ENCODE measurements around the gene ITGAL. TPM values are rescaled to one million over a fixed set of nuclear protein-coding genes. Genes with fewer than 3 reads are reported as not detected.

The ITGAL gene
- total RNA-seq, 1 experiment from 2014 or later = not detected

DNA sequence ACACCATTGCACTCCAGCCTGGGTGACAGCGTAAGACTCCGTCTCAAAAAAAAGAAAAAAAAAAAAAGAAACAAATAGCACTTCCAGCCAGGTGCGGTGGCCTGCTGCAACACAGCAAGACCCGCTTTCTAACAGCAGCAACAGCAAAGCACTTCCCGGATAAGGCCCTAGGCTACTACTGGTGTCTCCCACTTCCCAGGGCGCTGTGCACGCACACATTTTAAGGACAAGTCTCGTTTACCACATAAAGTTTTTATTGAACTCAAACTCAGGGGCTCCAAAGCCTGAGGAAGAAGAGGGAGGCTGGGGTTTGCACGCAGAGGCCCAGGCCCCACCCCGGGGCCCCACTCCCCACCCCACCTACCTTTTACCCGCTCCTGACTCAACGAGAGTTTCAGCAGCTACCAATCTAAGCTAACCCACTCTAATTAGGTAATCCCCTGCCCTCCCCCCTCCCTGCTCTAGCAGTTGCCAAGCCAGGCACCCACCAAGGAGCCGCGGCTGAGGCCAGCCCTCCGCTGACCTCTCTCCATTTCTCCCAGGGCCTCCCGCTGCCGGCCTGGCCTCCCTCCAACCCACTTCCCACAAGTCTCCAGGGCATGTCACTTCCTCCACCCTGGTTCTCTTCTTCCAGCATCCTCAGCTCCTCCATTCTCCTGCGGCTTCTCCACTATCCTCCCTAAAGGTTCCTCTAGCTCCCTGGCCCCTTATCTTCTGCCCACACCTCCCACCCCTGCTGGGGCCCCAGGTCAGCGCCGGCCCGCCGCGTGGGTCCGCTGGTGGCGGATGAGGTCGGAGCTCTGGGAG lies 51.4 kb downstream of the ITGAL start:
- CTCF ChIA-PET = interaction anchor here (0.6 to 0.7 kb wide), 2 partner anchors 13 to 68 kb away, joined by 4 to 9 read pairs; no protein-coding TSS in a partner anchor
- DNase-seq (ENCODE audit: low spot score) = no peak
- POLR2A ChIA-PET (ENCODE audit: low non-redundant PET) = no interaction called here
- Histone ChIP-seq H3K9me3 (ENCODE audit: low read depth, low read length, poor library complexity, severe bottlenecking) (no peaks in the 10 kb centered on the region), H3K4me1 (ENCODE audit: insufficient read depth, low read length, poor library complexity, severe bottlenecking) (peaks cover 12% of the 10 kb centered on the region), H3K4me3 (ENCODE audit: low read depth, low read length, poor library complexity, severe bottlenecking) (no peak overlapping the region), H3K27me3 (replicated peaks; ENCODE audit: insufficient read depth, low read depth, low read length, poor library complexity) (no peaks in the 10 kb centered on the region), H3K36me3 (ENCODE audit: insufficient read depth, low read length, poor library complexity, severe bottlenecking) (peaks cover 9% of the 10 kb centered on the region), H3K27ac (ENCODE audit: low read depth, low read length, poor library complexity, severe bottlenecking) (no peak overlapping the region)
- no peak for TF ChIP-seq EZH2 (IDR thresholded peaks at IDR 0.05; ENCODE audit: borderline replicate concordance, low read depth, low read length, poor library complexity, severe bottlenecking)
- TF ChIP-seq, protein P1, sequence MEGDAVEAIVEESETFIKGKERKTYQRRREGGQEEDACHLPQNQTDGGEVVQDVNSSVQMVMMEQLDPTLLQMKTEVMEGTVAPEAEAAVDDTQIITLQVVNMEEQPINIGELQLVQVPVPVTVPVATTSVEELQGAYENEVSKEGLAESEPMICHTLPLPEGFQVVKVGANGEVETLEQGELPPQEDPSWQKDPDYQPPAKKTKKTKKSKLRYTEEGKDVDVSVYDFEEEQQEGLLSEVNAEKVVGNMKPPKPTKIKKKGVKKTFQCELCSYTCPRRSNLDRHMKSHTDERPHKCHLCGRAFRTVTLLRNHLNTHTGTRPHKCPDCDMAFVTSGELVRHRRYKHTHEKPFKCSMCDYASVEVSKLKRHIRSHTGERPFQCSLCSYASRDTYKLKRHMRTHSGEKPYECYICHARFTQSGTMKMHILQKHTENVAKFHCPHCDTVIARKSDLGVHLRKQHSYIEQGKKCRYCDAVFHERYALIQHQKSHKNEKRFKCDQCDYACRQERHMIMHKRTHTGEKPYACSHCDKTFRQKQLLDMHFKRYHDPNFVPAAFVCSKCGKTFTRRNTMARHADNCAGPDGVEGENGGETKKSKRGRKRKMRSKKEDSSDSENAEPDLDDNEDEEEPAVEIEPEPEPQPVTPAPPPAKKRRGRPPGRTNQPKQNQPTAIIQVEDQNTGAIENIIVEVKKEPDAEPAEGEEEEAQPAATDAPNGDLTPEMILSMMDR (conservative IDR thresholded peaks at IDR 0.05; ENCODE audit: low read depth, low read length) = no peak
- intact Hi-C loops (cut with micrococcal nuclease; ENCODE audit: unreplicated experiment) = no loop called here
- BruUV-seq (replicated peaks) = no TSS peak

DNA sequence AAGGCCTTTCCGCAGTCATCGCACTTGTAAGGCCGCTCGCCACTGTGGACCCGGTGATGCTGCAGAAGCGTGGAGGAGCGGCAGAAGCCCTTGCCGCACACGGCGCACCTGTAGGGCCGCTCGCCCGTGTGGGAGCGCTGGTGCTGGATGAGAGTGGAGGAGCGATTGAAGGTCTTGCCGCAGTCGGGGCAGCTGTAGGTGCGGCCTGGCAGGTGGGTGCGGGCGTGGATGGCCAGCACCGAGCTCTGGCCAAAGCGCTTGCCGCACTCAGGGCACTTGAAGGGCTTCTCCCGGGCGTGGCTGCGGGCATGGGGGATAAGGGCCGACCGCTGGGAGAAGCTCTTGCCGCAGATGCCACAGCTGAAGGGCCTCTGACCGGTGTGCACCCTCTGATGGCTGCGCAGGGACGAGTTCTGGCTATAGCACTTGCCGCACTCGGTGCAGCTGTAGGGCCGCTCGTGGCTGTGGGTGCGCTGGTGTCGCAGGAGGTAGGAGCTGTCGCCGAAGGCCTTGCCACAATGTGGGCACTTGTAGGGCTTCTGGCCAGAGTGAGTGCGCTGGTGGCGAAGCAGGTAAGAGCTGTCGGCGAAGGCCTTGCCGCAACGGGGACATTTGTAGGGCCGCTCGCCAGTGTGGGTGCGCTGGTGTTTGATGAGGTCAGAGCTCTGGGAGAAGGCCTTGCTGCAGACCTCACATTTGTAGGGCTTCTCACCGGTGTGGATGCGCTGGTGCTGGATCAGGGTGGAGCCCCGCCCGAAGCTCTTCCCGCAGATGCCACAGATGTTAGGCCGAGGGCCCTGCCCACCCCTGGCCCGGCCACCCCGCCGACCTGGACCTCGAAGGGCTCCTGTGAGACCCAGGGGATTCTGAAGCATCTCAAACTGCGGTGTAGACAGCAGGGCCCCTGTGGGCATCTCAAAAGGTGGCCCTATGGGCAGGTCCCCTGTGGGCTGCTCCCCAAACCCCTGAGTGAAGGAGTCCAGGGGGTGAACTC lies 52.3 kb downstream of the ITGAL start:
- Histone ChIP-seq H3K27me3 (replicated peaks; ENCODE audit: insufficient read depth, low read depth, low read length, poor library complexity) (no peaks in the 10 kb centered on the region), H3K4me1 (ENCODE audit: insufficient read depth, low read length, poor library complexity, severe bottlenecking) (peaks cover 12% of the 10 kb centered on the region), H3K4me3 (ENCODE audit: low read depth, low read length, poor library complexity, severe bottlenecking) (no peak overlapping the region), H3K27ac (ENCODE audit: low read depth, low read length, poor library complexity, severe bottlenecking) (no peak overlapping the region), H3K9me3 (ENCODE audit: low read depth, low read length, poor library complexity, severe bottlenecking) (no peaks in the 10 kb centered on the region), H3K36me3 (ENCODE audit: insufficient read depth, low read length, poor library complexity, severe bottlenecking) (peaks cover 9% of the 10 kb centered on the region)
- no TSS peak for BruUV-seq (replicated peaks)
- DNase-seq (ENCODE audit: low spot score) = no peak
- ChIA-PET CTCF (interaction anchor here (0.6 to 0.7 kb wide), 2 partner anchors 14 to 69 kb away, joined by 4 to 9 read pairs; no protein-coding TSS in a partner anchor), POLR2A (ENCODE audit: low non-redundant PET) (interaction anchor here (0.6 kb wide), 1 partner anchor 12 kb away, joined by 3 read pairs; no protein-coding TSS in a partner anchor)
- intact Hi-C loops (cut with micrococcal nuclease; ENCODE audit: unreplicated experiment) = no loop called here
- TF ChIP-seq, protein P1 (conservative IDR thresholded peaks at IDR 0.05; ENCODE audit: low read depth, low read length) = no peak
- TF ChIP-seq EZH2 (IDR thresholded peaks at IDR 0.05; ENCODE audit: borderline replicate concordance, low read depth, low read length, poor library complexity, severe bottlenecking) = no peak

DNA sequence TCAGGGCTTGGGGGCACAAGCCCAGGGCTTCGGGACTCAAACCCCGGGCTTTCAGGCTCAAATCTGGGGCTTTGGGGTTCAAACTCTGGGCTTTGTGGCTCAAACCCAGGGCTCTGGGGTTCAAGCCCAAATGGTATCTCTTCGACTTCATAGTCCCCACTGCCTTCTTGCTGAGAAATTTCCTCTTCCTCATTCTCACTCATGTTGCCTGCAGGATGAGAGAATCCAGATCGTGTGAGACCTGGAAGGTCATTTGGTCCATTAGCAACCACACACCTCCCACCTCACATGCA lies 53.2 kb downstream of the ITGAL start:
- Histone ChIP-seq H3K4me1 (ENCODE audit: insufficient read depth, low read length, poor library complexity, severe bottlenecking) (peaks cover 12% of the 10 kb centered on the region), H3K4me3 (ENCODE audit: low read depth, low read length, poor library complexity, severe bottlenecking) (peak overlapping the region; percentile 86), H3K27me3 (replicated peaks; ENCODE audit: insufficient read depth, low read depth, low read length, poor library complexity) (no peaks in the 10 kb centered on the region), H3K27ac (ENCODE audit: low read depth, low read length, poor library complexity, severe bottlenecking) (peak overlapping the region; percentile 95), H3K9me3 (ENCODE audit: low read depth, low read length, poor library complexity, severe bottlenecking) (no peaks in the 10 kb centered on the region), H3K36me3 (ENCODE audit: insufficient read depth, low read length, poor library complexity, severe bottlenecking) (peaks cover 11% of the 10 kb centered on the region)
- DNase-seq (ENCODE audit: low spot score) = no peak
- ChIA-PET POLR2A (ENCODE audit: low non-redundant PET) (no interaction called here), CTCF (no interaction called here)
- BruUV-seq (replicated peaks) = TSS peak; percentile 30
- intact Hi-C loops (cut with micrococcal nuclease; ENCODE audit: unreplicated experiment) = no loop called here
- TF ChIP-seq, protein P1 (conservative IDR thresholded peaks at IDR 0.05; ENCODE audit: low read depth, low read length) = no peak
- no peak for TF ChIP-seq EZH2 (IDR thresholded peaks at IDR 0.05; ENCODE audit: borderline replicate concordance, low read depth, low read length, poor library complexity, severe bottlenecking)

Measured in A673 (cell line).